GM19025 (cell line): ENCODE data around the gene SOX18.
"Not testable (repeated sequence)": the region's sequence is repeated elsewhere in the genome, so short reads cannot be mapped to it uniquely, and the experiment has no call there.

Experiments used
- ATAC-seq: cut with Tn5 transposase; IDR thresholded peaks from one replicate; pipeline ENCODE4 v1.9.1; 2021; ENCODE audit warnings: mild to moderate bottlenecking, low read depth, moderate library complexity; ENCODE audit not compliant: unreplicated experiment

SOX18 gene

DNA sequence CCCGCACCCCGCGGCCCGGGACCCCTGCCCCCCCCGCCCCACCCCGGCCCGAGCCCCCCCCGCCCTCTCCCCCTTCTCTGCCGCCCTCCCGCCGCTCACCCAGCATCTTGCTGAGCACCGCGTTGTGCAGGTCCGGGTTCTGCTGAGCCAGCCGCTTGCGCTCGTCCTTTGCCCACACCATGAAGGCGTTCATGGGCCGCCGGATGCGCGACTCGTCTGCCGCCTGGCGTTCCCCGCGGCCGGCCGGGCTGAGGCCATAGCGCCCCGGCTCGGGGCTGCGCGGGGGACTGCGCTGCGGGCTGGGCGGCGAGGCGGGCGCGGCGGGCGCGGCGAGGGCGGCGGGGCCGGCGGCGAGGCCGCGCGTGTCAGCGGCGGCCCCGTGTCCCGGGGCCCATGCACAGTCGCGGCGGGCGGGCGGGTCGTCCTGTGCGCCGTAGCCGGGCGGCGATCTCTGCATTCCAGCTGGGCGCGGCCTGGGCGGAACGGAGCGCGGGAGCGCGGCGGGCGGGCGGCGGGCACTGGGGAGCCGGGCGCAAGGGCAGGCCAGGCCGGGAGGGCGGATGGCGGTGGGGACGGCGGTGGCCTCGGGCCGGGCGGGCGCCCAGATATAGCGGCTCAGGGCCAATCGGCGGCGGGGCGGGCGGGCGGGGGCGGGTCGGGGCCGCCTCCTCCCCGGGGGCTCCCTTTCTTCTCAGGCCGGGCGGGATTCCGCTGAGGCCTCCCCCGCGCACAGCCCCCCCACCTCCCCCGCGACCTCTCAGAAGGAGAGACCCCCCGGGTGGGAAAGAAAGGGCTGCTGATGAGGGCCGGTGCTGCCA lies at the start of gene SOX18:
TSS of gene SOX18 (minus strand) at position 580 of the 818 bp plus-strand sequence. CDS start at position 457, 123 bp downstream.
- no peak for ATAC-seq

DNA sequence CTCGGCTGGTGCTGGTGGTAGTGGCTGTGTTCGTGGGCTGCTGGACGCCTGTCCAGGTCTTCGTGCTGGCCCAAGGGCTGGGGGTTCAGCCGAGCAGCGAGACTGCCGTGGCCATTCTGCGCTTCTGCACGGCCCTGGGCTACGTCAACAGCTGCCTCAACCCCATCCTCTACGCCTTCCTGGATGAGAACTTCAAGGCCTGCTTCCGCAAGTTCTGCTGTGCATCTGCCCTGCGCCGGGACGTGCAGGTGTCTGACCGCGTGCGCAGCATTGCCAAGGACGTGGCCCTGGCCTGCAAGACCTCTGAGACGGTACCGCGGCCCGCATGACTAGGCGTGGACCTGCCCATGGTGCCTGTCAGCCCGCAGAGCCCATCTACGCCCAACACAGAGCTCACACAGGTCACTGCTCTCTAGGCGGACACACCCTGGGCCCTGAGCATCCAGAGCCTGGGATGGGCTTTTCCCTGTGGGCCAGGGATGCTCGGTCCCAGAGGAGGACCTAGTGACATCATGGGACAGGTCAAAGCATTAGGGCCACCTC lies 49.1 kb upstream of the SOX18 start:
- ATAC-seq = no peak

DNA sequence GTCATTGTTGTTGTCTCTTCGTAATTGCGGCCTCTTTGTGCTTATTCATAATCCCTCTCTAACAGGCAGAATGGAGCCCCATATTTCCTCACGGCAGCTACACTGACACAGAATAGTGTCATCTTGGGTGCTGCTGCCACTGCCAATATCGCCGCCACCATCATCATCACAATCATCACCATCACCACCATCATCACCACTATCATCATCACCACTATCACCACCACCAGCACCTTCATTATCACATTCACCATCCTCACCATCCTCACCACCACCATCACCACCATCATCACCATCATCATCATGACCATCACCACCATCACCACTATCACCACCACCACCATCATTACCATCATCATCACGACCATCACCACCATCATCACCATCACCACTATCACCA lies 47.1 kb upstream of the SOX18 start:
- no peak for ATAC-seq

DNA sequence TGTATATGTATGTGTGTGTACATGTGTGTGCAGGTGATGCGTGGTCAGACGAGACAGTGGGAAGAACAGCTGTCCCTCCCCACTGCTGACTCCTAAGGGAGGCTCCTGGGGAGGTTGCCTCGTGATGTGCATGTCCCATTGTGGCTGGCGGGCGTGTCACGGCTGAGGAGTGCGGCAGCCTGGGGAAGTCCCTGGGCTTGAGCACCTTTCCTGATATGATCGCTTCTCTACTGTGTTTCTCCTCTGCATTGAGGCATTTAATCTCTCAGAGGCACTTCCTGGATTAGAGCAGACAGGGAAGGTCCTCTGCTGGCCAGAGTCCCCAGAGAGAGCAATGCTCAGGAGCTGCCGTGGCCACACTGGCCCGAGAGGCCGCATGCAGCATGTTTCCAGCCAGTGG lies 46.5 kb upstream of the SOX18 start:
- no peak for ATAC-seq

DNA sequence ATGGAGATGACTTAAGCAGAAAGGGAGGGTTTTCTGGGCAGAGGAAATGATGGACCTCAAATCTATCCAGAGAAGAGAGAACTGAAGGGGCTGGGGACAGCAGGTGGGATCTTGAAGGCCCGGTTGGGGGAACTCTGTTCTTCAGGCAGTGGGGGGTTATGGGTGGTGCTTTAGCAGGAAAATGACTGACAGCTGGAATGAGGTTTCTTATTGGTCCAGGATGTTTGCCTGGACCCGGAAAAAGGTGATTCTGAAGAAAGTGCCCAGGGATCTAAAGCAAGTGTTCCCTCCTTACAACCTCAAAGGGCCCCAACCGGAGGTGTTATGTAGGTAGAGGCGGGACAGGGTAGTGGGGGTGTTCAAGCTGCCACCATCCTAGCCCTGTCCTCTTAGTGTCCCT lies 46.0 kb upstream of the SOX18 start:
- no peak for ATAC-seq

DNA sequence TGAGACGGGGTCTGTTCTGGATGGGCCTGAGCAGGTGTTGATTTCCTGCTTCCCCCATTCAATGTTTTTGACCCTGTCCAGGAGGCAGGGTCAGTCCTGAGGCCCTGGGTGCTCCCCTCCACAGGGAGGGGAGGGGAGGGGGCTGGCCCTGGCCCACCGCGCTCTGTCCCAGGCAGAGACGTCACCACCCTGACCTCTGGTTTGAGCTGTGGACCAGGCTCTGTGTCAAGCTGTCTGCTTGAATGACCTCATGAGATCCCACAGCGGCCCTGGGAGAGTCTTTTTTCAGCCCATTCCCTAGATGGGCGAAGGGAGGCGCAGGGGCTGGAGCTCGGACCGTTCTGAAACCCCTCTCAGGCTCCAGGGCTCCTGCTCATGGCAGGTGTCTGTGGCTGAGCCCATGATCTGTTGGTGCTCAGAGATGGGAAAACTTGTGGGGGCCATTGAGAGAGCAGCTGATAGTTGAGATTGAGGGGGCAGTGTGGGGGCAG lies 43.6 kb upstream of the SOX18 start:
- ATAC-seq = no peak

DNA sequence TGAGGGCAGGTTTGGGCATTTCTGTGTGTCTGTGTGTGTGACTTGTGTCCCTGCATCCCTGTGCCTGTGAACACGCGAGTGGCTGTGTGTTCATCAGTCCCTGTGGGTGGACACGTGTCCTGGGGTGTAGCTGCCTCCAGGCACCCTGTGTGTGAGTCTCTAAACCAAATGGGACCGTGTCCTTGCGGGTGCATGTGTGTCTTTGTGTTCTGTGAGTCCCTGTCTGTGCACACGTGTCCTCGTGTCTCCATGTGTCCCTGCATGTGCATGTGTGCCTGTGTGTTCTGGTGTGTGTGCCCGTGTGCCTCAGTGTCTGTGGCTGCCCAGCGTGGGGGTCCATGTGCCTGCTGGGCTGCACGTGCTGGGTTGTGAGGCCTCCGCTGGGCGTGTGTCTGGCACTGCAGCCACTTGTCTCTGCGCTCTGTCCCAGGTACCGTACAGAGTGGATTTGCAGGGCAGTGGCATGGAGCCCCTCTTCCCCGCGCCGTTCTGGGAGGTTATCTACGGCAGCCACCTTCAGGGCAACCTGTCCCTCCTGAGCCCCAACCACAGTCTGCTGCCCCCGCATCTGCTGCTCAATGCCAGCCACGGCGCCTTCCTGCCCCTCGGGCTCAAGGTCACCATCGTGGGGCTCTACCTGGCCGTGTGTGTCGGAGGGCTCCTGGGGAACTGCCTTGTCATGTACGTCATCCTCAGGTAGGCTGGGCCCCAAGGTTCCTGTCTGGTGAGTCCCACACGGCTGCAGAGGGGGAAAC lies 43.0 kb upstream of the SOX18 start:
- no peak for ATAC-seq

DNA sequence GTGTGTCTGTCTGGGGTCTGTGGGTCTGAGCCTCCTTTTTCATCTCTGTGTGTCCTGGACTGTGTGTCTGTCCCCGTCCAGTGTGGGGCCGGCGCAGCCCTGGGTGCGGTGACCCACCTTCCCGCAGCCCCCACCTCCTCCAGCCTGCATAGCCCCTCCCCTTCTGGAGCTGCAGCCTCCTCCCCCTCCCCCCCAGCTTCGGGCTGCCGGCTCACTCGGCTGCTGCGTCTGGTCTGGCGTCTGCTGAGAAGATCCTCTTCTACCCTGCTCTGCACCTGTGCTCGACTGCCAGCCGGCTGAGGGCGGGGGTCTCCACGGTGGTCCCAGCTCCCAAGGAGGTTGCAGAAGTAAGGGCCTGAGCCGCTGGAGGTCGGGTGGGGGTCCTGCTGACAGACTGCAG lies 42.3 kb upstream of the SOX18 start:
- no peak for ATAC-seq

DNA sequence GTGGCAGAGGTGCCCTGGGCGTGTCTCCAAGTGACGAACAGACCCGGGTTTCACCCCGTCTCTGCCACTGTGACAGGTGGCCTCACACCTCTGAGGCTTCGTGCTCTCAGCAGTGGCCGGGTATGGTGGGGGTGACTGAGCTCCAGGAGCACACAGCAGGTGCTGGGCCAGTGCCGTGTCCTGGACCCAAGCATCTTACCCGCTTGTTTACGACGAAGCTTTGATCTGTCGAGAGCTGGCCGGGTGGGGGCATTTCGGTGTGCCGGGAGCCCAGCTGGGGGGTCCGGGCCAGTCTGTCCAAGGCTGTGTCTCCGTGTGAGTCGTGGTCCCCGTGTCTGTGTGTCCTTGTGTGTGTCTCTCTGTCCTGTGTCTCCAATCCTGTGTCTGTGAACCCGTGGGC lies 41.9 kb upstream of the SOX18 start:
- ATAC-seq = no peak

DNA sequence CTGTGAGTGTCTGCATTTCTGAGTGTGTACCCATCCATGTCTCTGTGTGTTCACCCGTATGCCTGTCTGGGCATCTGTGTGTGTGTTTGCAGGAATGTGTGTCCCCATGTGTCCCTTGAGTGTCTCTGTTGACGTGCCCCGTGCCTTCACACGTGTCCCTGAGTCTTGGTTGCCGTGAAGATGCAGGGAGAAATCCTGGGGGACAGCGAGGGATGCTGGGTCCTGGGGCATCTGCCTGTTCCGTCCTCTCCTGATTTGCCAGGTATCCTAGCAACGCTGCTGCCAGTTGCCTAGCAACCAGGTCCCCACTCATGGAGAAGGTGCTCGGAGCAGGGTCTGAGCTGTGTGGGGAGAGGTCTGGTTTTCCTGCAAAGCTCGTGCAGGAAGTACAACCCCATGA lies 40.7 kb upstream of the SOX18 start:
- ATAC-seq = no peak

DNA sequence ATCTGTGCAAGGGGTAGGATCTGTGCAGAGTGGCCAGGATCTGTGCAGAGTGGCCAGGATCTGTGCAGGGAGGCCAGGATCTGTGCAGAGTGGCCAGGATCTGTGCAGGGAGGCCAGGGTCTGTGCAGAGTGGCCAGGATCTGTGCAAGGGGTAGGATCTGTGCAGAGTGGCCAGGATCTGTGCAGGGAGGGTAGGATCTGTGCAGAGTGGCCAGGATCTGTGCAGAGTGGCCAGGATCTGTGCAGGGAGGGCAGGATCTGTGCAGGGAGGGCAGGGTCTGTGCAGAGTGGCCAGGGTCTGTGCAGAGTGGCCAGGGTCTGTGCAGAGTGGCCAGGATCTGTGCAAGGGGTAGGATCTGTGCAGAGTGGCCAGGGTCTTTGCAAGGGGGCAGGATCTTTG lies 39.1 kb upstream of the SOX18 start:
- not testable (repeated sequence) for ATAC-seq

DNA sequence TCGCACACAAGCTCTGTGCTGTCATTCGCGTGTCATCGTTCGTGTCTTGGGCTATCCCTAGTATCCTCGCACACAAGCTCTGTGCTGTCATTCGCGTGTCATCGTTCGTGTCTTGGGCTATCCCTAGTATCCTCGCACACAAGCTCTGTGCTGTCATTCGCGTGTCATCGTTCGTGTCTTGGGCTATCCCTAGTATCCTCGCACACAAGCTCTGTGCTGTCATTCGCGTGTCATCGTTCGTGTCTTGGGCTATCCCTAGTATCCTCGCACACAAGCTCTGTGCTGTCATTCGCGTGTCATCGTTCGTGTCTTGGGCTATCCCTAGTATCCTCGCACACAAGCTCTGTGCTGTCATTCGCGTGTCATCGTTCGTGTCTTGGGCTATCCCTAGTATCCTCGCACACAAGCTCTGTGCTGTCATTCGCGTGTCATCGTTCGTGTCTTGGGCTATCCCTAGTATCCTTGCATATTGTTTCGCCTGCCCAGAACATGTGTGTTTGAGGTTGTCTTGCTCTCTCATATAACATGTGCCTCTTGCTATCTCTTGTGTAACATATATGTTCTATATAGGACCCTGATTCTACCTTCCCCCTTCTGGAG lies 37.9 kb upstream of the SOX18 start:
- ATAC-seq = not testable (repeated sequence)

DNA sequence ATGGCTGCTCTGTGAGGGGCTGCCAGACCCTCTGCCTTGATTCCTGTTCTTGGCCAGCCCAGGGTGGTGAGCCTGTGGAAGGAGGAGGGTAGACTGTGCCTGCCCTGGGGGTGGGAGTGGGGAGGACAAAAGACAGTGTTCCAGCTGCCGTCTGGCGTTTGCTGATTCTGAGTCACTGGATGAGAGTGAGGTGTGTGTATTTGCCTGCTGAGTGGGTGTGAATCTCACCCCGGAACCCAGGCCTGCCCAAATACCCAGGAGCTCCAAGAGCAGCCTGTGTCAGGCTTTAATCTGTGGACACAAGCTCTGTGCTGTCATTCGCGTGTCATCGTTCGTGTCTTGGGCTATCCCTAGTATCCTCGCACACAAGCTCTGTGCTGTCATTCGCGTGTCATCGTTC lies 37.4 kb upstream of the SOX18 start:
- no peak for ATAC-seq

DNA sequence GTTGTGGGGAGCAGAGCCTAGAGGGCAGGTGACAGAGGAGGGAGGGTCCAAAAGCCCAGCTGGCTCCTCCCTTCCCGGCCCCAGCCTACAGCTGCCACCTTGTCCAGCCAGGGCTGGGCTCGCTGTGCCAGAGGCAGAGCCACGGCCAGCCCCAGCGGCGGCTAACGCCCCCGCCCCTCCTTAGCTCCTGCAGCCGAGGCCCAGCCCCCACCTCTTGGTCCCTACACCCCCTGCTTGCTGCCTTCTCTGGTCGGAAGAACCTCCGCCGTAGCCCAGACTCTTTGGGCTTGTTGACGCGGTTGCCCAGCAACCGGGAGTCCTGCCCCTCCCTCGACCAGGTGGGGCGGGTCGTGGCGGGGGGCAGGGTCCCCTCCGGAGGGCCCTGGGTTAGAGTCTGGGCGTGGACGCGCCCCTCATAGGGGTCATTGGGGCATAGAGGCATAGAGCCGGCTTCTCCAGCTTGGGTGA lies 35.3 kb upstream of the SOX18 start:
- no peak for ATAC-seq

DNA sequence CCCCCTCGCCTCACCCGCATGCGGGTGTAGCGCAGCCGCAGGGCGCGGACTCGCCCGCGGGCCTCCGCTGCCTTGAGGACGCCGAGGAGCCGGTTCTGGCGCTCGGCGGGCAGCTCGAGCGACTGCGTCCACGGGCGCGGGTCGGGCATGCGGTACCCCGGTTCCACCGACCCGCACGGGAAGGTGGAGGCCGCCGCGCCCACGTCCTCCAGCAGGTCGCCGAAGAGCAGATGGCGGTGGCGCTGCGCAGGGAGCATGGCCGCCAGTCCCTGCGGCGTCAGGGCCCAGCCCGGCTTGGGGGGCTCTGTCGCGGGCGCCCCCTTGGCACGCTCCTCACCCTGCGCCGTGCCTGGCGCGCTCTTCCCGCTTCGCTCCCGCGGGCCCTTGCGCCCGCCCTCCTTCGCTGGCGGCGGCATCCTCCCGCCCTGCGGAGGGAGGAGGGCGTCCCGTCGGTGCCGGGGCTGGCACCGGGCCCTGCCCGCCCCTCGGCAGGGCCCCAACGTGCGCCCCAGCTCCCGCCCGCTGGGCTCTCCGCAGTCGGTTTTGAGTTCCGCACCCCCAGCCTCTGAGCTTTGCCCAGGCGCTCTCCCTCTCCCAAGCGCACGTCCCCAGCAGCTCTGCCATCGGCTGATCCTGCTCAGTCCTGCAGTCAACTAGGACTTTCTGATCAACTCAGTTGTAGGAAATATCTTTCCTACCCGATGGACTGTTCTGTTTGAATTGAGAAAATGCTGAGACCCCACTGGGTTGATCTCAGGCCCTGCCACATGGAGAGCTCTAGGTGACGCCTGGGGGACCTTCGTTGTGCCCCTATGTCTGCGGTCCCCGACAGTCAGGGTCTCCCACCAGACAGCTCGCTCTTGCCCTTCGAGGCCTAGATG lies 34.6 kb upstream of the SOX18 start, which contains the start of gene LKAAEAR1:
TSS of gene LKAAEAR1 (minus strand) at position 595 of the 881 bp plus-strand sequence. CDS start at position 416, 179 bp downstream.
- no peak for ATAC-seq

DNA sequence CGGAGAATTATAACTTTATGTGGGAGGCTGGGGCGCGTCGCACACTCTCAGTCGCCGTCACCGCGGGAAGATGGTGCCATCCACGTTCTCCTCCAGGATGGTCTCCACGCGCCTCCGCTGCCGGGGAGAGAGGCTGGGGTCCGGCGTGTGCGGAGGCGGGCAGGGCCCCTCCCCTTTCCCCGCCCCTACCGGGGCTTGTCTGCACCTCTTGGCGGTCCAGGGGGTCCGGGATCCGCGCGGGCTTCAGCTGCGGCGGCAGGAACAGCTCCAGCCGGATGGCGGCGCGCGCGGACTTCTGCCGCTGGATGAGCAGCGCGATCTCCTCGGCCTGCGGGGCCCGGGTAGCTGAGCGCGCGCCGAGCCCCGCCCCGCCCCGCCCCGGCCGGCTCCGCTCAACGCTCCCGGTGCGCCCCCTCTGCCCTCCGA lies 34.0 kb upstream of the SOX18 start:
- ATAC-seq = no peak

DNA sequence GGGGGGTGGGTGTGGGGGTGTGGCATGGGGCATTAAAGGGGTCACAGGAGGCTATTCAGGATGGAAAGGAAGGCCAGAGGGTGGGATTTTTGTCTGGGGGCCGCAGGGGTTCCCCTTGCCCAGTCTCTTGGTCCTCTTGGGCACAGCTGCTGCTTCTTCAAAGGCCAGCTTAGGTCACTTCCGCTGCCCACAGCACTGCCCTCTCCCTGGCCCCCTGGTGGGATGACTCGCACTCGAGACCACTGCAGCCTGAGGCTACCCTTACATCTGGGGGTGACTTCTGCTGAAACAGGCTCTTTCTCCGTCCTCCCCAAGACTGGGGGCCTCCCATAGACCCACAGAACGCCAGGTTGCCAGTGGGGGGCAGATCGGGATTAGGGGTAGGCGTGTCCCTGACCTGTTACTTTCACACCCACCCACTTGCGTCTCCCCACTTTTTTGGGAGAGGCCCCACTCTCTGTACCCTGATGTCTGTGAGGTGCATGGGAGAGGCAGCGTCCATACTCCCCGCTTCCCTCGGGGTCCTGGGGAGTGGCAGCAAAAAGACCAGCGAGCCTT lies 33.5 kb upstream of the SOX18 start:
- ATAC-seq = no peak

DNA sequence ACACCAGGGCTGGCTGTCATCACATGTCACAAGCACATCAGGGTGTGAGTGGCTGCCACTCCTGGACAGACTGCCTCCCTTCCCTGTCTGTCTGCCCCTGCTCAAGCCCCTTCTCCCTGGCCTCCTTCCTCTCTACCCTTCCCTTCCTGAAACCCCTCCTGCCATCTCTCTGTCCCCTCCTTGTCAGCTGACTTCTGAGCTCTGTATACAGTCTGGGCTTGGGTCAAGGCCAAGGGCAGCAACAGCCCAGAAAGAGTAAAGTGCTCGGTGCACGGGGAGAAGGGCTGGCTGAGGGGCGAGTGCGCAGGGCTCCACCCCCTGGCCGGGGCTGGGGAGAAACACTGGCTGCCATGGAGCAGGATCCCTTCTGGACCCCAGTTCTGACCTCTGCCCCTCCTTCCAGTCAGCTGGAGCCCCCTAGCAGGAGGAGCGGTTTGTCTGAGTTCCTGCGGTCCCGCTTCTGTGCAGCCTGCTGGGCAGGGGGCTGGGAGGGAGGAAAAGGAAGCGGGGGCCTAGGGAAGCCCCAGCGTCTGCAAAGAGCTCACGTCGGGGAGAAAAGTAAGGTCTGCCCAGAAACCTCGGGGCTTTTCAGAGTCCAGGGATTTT lies 32.8 kb upstream of the SOX18 start:
- ATAC-seq = no peak

DNA sequence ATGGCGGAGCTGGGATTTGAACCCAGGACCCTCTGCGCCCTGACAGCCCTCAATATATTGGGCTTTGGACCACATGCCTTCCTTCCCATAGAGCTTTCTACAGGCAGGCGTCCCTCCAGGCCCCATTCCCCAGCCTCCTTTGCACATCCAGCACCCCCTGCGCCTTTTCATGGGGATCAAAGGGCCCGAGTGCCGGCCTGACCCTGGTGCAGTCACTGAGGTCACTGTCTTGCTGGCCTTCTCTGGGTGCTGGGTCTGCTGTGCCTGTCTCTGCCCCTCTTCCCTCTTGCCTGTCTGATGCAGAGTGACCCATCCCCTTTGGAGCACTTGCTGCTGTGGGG lies 32.2 kb upstream of the SOX18 start:
- no peak for ATAC-seq
